Kidney (tissue), 14 donors: Measurements from ENCODE around the gene HPS6. TPM values are rescaled to one million over a fixed set of nuclear protein-coding genes. Genes with fewer than 3 reads are reported as not detected.

ENCODE experiments used
- DNase-seq, 5 donors: peaks; one replicate each; pipeline ENCODE4 v3.0.0-alpha.2; 2013 to 2020
- FAIRE-seq: peaks from 2 replicates; lab custom pipeline; 2012; peaks lifted over from hg19 to GRCh38; lab: Jason Lieb, UNC
- H3K27ac ChIP-seq, 2 donors: one replicate each; pipeline ENCODE4 v1.7.0; 2013; ENCODE audit warnings: low read depth in 2 of 2, low read length in 2 of 2, inconsistent platforms in 1 of 2
- H3K27me3 ChIP-seq: one replicate; pipeline ENCODE4 v1.7.1; 2013; ENCODE audit warnings: low read length, inconsistent platforms; ENCODE audit not compliant: control insufficient read depth, insufficient read depth
- H3K36me3 ChIP-seq, 3 donors: one replicate each; pipeline versions ENCODE4 v1.7.0 to v1.7.1; 2013; ENCODE audit warnings: low read length in 3 of 3, control low read depth in 1 of 3, inconsistent platforms in 1 of 3; ENCODE audit not compliant: insufficient read depth in 3 of 3, control insufficient read depth in 2 of 3
- H3K4me1 ChIP-seq, 3 donors: one replicate each; pipeline versions ENCODE4 v1.7.0 to v1.7.1; 2013; ENCODE audit warnings: low read length in 3 of 3, inconsistent platforms in 1 of 3, low read depth in 1 of 3; ENCODE audit not compliant: control insufficient read depth in 2 of 3, insufficient read depth in 2 of 3
- H3K4me3 ChIP-seq, 3 donors: one replicate each; pipeline versions ENCODE4 v1.7.0 to v1.8.1; 2013; ENCODE audit warnings: low read length in 3 of 3, control low read depth in 1 of 3, inconsistent platforms in 1 of 3
- H3K9ac ChIP-seq, 3 donors: one replicate each; pipeline versions ENCODE4 v1.7.0 to v1.7.1; 2013; ENCODE audit warnings: low read length in 3 of 3, control low read depth in 1 of 3, inconsistent platforms in 1 of 3
- H3K9me3 ChIP-seq, 3 donors: one replicate each; pipeline versions ENCODE4 v1.7.0 to v1.7.1; 2013; ENCODE audit warnings: low read length in 3 of 3, control low read depth in 1 of 3, inconsistent platforms in 1 of 3; ENCODE audit not compliant: control insufficient read depth in 2 of 3, insufficient read depth in 1 of 3
- CTCF ChIP-seq: IDR thresholded peaks from 3 replicates; pipeline ENCODE4 v1.5.1; 2012; ENCODE audit warnings: mild to moderate bottlenecking, moderate library complexity, borderline replicate concordance; ENCODE audit not compliant: insufficient read depth; ENCODE audit errors: extremely low read depth
- intact Hi-C: fragments of 100-400 bp; cut with DNase I; formaldehyde crosslinking; loops from one replicate; pipeline ENCODE4 v1.11.1; 2022
- polyA plus RNA-seq: library from polyadenylated mRNA; stranded (reverse); fragments of 350-450 nt; fragmentation: Illumina TruSeq; extraction: RNeasy Lipid Tissue Mini Kit (QIAGEN cat#74804); gene quantifications from one replicate; pipeline ENCODE4 v1.2.3, GENCODE V29; 2014; ENCODE audit warnings: low read depth, low replicate concordance; ENCODE audit not compliant: insufficient read depth
- total RNA-seq: library from RNA; stranded (reverse); fragmentation: NEBNext Ultra II Directional; extraction: Animal tissue kit (Norgen Biotek cat#: 25700); gene quantifications from one replicate; pipeline ENCODE4 v1.2.1, GENCODE V29; 2021
- donor health status: control.
- donor health status: control.
- donor health status: control.
- donor health status: control.
- donor health status: control.
- donor health status: DM: yes; HTN: yes; CAD: no.
- donor health status: Normal renal cell carcinoma (clear cell type).

Gene HPS6
- total and polyA plus RNA-seq, 2 donors from 2014 or later, result 11.9 to 20.0 TPM

GRCh38 chr10:102020938-102021337, 44.2 kb upstream of the HPS6 start:
- H3K4me3 ChIP-seq, result no peak overlapping the region
- no peak for DNase-seq
- no peak for FAIRE-seq
- no peak for TF ChIP-seq CTCF
- peaks cover 0 to 31% (median 7%) of the 10 kb centered on the region in 3 donors for H3K36me3 ChIP-seq
- no peaks in the 10 kb centered on the region for H3K4me1 ChIP-seq
- no peaks in the 10 kb centered on the region for H3K9me3 ChIP-seq
- H3K27ac ChIP-seq, result no peak overlapping the region
- H3K9ac ChIP-seq, result no peak overlapping the region
- intact Hi-C loops, result no loop called here
- no peaks in the 10 kb centered on the region for H3K27me3 ChIP-seq

- H3K36me3 ChIP-seq, result peaks cover 0 to 25% (median 8%) of the 10 kb centered on the region in 3 donors
- no peak overlapping the region for H3K27ac ChIP-seq
- H3K9ac ChIP-seq, result no peak overlapping the region
- DNase-seq (no peak), FAIRE-seq (no peak)
- no peak overlapping the region for H3K4me3 ChIP-seq
- no peak for TF ChIP-seq CTCF
- H3K9me3 ChIP-seq, result no peaks in the 10 kb centered on the region
- H3K27me3 ChIP-seq, result no peaks in the 10 kb centered on the region
- H3K4me1 ChIP-seq, result no peaks in the 10 kb centered on the region
- intact Hi-C loops, result no loop called here
Observed at GRCh38 chr10:102024799-102025198, 40.4 kb upstream of the HPS6 start.

- H3K4me1 ChIP-seq, result no peaks in the 10 kb centered on the region
- no peak for FAIRE-seq
Observed at GRCh38 chr10:102027261-102027660, 37.9 kb upstream of the HPS6 start.

More at GRCh38 chr10:102027261-102027660, 37.9 kb upstream of the HPS6 start:
- no peak overlapping the region for H3K4me3 ChIP-seq
- no peak overlapping the region for H3K9ac ChIP-seq
- no peak for DNase-seq
- H3K27me3 ChIP-seq, result no peaks in the 10 kb centered on the region
- intact Hi-C loops, result no loop called here
- H3K9me3 ChIP-seq, result no peaks in the 10 kb centered on the region
- no peak overlapping the region for H3K27ac ChIP-seq
- TF ChIP-seq CTCF, result no peak
- peaks cover 0 to 29% (median 13%) of the 10 kb centered on the region in 3 donors for H3K36me3 ChIP-seq
